H7 (cell line): ENCODE measurements around the gene SPATA33. TPM values are rescaled to one million over a fixed set of nuclear protein-coding genes. Genes with fewer than 3 reads are reported as not detected.
"Not testable (repeated sequence)": the region's sequence is repeated elsewhere in the genome, so short reads cannot be mapped to it uniquely, and the experiment has no call there.

Experiments
- DNase-seq: peaks from one replicate; pipeline ENCODE4 v3.0.0; 2012
- H3K27me3 ChIP-seq: 2 replicates; pipeline ENCODE4 v1.6.0; 2011; ENCODE audit warnings: mild to moderate bottlenecking, low read length; ENCODE audit not compliant: control insufficient read depth, insufficient read depth
- H3K36me3 ChIP-seq: replicated peaks from 2 replicates; pipeline ENCODE4 v1.5.1; 2011; ENCODE audit warnings: low read length; ENCODE audit not compliant: control insufficient read depth, insufficient read depth
- H3K4me3 ChIP-seq: 2 replicates; pipeline ENCODE4 v1.5.1; 2011; ENCODE audit warnings: low read depth, mild to moderate bottlenecking, control low read depth, low read length, moderate library complexity; ENCODE audit not compliant: insufficient read depth
- total RNA-seq: library from RNA; depleted of rRNA; stranded (reverse); fragments of >200 nt; shearing (Covaris generic); gene quantifications from 2 replicates; pipeline ENCODE4 v1.2.3, GENCODE V29; 2014

Gene SPATA33
- total RNA-seq, 1 experiment from 2014 or later, result 7.0 TPM

DNA sequence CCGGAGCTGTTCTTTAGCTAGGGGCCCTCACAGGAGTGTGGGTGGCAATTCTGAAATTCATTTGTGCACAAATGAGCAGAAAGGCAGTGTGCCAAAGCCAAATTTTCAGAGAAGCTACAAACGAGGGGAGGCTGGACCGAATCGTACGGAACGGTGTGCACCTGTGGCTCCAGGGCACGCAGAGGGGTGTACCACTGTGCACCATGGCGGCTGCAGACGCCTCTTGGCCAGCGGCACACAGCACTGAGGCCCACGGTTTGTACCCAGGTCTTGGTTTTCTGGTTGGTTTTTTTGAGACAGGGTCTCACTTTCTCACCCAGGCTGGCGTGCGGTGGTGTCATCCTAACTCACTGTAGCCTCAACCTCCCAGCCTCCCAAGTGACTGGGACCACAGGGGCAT is 15.1 kb upstream of the SPATA33 start:
- Histone ChIP-seq H3K27me3 (no peaks in the 10 kb centered on the region), H3K36me3 (peaks cover 7% of the 10 kb centered on the region), H3K4me3 (no peak overlapping the region)
- no peak for DNase-seq

DNA sequence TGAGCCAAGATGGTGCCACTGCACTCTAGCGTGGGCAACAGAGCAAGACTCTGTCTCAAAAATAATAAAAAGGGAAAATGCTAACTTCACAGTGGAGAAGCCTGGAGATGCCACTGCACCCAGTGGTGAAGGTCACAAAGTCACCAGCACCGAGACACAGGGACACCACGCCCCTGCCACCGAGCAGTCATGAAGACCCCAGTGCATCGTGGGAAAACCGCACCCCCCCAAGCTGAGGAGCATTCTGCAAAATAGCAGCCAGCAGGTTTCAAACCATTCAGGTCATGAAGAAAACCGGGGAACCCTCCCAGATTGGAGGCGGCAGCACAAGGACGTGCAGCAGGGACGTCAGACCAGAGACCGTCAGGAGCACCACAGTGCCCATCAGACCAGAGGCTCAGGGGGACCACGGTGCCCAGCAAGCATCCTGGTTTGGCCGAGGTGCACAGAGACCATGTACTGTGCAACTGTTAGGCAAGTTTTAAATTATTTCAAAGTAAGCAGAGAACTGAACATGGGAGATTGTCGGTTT is 13.8 kb upstream of the SPATA33 start:
- peaks cover 7% of the 10 kb centered on the region for H3K36me3 ChIP-seq
- no peak for DNase-seq
- H3K4me3 ChIP-seq, result no peak overlapping the region
- H3K27me3 ChIP-seq, result no peaks in the 10 kb centered on the region

DNA sequence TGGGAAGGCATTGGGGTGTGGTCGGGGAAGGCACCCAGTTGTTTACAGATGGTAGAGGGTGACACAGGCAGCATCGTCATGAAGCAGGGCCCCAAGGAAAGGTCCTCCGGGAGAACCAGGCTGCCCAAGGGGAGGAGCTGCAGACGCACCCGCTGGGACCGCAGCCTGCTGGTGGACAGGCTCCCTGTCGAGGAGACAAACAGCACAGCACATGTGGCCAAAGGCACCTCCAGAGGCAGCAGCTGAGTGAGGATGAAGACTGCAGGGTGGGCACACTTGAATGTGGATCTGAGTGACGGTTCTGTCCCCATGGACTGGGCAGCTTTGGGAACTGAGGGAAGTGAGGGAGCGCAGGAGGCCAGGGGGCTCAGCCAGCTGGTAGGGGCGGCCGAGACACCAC is 12.5 kb upstream of the SPATA33 start:
- H3K4me3 ChIP-seq, result no peak overlapping the region
- H3K36me3 ChIP-seq, result peaks cover 7% of the 10 kb centered on the region
- DNase-seq, result no peak
- no peaks in the 10 kb centered on the region for H3K27me3 ChIP-seq

DNA sequence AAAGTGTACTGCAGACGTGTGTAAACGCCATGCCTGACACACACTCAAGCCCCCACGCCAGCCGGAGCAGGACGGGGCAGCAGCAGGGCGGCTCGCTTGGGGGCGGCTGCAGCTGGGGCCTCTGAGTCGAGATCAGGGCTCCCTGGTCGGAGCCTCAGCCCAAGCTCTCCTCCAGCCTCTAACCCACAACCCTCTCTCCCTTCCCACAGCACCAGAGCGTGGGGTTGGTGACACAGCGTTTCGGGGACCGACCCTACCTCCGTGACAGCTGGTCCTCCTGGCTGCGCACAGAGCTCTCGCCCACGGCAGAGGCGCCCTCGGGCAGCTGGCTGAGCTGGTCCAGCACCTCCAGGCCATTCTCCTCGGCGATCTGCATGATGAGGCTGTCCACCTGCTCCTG is 11.4 kb upstream of the SPATA33 start:
- H3K4me3 ChIP-seq, result no peak overlapping the region
- H3K36me3 ChIP-seq, result peaks cover 7% of the 10 kb centered on the region
- no peak for DNase-seq
- H3K27me3 ChIP-seq, result no peaks in the 10 kb centered on the region

DNA sequence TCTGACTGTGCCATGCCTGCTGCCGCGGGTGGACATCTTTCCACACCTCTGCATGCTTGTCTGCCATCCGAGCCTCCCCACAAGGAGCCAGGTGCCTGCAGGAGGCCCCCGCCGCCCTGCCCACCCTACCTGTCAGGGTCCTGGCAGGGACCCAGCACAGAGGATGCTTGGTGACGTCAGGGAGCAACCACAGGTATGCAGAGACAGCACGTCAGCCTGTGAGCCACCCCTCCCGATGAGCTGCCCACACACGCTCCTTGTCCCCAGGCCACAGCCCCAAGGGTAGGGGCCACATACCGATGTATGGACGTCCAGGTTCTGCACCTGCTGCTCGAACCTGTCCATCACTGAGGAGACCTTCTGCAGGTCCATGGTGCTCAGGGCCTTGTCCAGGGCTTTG is 10.7 kb upstream of the SPATA33 start:
- Histone ChIP-seq H3K36me3 (peaks cover 7% of the 10 kb centered on the region), H3K27me3 (no peaks in the 10 kb centered on the region), H3K4me3 (no peak overlapping the region)
- no peak for DNase-seq

DNA sequence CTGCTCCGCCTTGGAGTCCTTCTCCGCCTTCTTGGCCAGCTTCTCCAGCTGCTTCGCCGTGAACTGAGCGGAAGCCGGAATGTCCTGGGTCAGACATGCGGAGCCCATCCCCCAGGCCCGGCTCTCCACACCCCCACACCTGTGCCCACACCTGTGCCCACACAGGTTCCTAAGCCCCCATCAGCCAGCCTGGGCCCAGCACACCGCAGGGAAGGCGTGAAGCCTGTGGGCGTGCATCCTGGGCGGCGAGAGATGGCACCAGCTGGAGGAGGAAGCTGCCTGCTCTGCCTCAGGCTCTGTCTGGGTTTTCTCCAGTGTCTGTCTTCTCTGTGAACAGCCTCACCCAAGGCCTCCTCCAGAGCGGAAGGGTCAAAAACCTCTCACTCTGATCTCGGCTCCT is 6.1 kb upstream of the SPATA33 start:
- no peaks in the 10 kb centered on the region for H3K27me3 ChIP-seq
- no peak overlapping the region for H3K4me3 ChIP-seq
- peaks cover 4% of the 10 kb centered on the region for H3K36me3 ChIP-seq
- no peak for DNase-seq

DNA sequence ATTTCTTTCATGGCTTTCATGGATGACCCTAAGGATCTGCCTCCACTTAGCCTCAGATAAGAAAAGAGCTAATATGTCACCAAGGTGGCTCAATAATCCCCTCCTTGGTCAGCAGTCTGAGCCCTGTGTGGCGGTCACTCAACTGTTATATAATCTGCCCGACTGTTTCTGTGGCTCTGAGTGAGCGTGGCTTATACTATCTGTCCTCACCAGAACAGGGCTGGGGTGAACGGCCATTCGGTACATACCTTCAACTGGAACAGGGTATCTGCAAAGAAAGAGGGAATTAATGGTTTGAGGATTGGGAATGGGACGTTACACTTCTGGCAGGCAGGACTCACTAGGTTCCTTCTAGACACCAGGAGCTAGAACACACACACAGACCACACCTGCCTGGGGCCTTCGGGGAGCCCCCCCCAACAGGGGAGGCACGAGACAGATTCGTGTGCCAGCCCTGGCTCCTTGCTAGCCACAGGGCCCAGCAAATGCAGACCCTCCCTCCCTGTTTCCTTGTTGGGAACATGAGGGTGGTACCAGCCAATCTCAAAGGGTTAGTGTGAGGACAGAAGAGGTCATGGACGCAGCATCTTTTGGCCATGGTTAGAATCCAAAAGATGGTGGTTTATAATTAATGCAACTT is 3.9 kb upstream of the SPATA33 start:
- H3K27me3 ChIP-seq, result no peaks in the 10 kb centered on the region
- DNase-seq, result no peak
- no peaks in the 10 kb centered on the region; the same call in 1 of the 2 replicates for H3K36me3 ChIP-seq
- no peak overlapping the region for H3K4me3 ChIP-seq

DNA sequence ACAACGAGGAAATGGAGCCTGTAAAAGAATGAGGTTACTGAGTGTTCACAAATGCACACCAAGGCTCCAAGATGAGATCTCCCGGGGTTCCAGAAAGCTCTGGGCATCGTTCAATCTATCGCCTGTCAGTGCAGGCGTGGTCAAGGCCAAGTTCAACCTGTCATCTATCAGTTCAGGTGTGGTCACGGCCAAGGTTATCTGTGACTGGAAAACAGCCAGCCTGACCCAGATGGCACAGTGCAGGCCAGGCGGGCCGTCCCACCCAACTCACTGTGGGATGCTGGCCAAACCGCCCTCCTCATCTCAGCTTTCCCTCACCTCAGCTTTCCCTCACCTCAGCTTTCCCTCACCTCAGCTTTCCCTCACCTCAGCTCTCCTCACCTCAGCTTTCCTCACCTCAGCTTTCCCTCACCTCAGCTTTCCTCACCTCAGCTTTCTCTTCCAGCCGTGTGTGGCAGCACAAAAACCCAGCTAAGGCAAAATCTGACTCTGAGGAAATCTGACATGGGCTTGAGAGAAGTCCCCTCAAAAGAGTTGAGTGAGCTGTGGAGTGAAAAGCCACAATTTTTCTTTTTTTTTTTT is 2.5 kb upstream of the SPATA33 start:
- no peak for DNase-seq
- Histone ChIP-seq H3K4me3 (no peak overlapping the region), H3K27me3 (no peaks in the 10 kb centered on the region), H3K36me3 (peaks cover 3% of the 10 kb centered on the region; the same call in 1 of the 2 replicates)

DNA sequence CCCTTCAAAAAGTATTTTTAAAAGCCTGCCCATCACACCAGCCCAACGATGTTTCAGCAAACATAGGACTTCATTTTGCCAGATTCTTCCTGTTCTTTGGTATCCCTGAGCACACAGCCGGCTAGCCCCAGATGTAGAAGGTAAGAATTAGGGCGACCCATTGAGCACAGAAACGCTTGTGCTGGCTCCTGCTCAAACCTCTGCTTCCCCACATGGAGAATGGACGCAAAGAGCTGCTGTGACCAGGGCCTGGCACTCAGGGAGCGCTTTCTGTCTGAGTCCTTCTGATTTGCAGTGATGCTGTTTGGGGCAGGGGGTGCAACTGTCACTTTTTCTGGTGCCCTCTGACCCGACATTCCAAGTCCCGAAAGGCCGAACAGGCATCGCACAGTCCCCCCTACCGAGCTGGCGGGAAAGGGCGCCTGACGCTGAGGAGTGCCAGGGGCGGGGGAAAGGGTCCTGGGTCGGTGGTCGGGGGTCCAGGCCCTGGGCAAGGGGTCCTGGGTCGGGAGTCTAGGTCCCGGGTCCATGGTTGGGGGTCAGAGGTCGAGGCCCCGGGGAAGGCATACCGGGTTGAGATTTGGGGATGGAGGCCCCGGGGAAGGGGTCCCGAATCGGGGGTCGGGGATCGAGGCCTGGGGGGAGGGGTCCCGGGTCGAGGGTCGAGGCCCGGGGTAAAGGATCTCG is 1.1 kb upstream of the SPATA33 start:
- H3K36me3 ChIP-seq, result peaks cover 6% of the 10 kb centered on the region
- DNase-seq, result peak; percentile 72
- H3K4me3 ChIP-seq, result peak overlapping the region; percentile 97
- H3K27me3 ChIP-seq, result no peaks in the 10 kb centered on the region

DNA sequence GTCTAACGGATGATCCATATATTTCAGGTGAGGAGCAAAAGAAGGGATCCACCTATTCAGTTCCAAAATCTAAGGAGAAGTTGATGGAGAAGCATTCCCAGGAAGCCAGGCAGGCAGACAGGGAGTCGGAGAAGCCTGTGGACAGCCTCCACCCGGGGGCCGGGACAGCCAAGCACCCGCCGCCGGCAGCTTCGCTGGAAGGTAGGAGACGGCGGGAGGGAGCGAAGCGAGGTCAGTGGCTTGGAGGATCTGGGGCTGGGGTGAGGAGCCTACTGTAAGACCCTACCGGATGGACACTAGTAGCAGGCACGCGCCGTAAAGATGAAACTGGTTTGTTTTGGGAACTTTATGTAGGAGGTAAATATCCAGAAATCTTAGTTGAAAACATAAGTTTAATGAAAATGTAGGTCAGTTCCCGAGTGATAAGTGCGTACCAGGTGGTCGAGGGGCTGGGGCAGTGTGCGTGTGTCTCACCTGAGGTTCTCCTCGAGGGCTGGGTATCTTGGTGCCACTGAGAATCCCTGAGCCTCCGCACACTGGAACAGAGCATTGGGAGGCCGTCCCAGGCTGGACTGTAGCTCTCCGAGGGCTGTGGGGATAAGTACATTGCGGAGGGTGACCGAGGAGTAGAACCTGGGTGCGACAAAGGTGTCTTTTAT is 714 bp downstream of the SPATA33 start:
- peak overlapping the region; percentile 97 for H3K4me3 ChIP-seq
- peak; percentile 84 for DNase-seq
- H3K27me3 ChIP-seq, result no peaks in the 10 kb centered on the region
- peaks cover 6% of the 10 kb centered on the region for H3K36me3 ChIP-seq

DNA sequence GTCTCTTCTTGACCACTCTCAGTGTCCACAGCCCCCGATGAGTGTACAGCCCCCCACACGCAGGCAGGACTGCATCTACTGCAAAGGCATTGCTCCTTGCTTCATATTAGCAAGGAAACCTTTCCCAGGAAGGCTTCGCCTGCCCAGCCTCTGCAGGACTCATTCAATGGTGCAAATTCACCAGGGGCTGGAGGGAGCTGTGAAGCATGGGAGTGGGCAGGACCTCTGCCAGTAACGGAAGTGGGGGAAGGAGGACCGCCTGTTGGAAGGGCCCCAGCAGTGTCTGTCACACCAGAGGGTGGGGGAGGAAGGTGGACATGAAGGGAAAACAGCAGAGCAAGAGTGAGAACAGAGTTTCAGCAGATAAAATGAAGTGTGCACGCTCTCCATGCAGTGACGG is 2.5 kb downstream of the SPATA33 start:
- no peak for DNase-seq
- no peaks in the 10 kb centered on the region for H3K27me3 ChIP-seq
- peaks cover 6% of the 10 kb centered on the region for H3K36me3 ChIP-seq
- no peak overlapping the region for H3K4me3 ChIP-seq

DNA sequence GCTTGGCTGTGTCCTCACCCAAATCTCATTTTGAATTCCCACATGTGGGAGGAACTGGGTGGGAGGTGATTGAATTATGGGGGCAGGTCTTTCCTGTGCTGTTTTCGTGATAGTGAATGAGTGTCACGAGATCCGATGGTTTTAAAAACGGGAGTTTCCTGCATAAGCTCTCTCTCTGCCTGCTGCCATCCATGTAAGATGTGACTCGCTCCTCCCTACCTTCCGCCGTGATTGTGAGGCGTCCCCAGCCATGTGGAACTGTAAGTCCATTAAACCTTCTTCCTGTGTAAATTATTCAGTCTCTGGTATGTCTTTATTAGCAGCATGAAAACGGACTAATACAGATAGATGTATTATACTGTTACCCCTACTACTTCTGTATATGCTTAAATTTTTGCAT is 3.6 kb downstream of the SPATA33 start:
- no peaks in the 10 kb centered on the region for H3K27me3 ChIP-seq
- no peak overlapping the region for H3K4me3 ChIP-seq
- H3K36me3 ChIP-seq, result peaks cover 6% of the 10 kb centered on the region
- no peak for DNase-seq

DNA sequence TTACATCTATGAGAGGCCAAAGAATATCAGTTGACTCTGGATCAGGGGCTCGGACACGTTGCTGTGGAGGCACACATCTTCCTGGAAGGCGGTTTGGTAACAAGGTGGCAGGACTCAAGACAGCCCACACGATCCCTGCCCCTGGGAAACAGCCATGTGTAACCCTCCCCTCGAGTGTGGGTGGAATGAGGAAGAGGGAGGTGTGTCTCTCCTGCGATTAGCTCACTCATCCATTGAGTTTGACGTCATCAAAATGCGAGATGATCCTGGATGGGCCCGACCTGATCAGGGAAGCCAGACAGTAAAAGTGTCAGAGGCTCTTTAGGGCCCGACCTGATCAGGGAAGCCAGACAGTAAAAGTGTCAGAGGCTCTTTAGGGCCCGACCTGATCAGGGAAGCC is 6.6 kb downstream of the SPATA33 start:
- not testable (repeated sequence) for H3K4me3 ChIP-seq, H3K36me3 ChIP-seq, DNase-seq, H3K27me3 ChIP-seq

DNA sequence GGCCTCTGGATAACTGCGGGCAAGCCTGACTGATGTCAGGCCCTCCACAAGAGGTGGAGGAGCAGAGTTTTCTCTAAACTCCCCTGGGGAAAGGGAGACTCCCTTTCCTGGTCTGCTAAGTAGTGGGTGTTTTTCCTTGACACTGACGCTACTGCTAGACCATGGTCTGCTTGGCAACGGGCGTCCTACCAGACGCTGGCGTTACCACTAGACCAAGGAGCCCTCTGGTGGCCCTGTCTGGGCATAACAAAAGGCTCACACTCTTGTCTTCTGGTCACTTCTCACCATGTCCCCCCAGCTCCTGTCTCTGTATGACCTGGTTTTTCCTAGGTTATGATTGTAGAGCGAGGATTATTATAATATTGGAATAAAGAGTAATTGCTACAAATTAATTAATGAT is 9.4 kb downstream of the SPATA33 start:
- H3K27me3 ChIP-seq, H3K4me3 ChIP-seq, H3K36me3 ChIP-seq: not testable (repeated sequence)
- peak; percentile 54 for DNase-seq

DNA sequence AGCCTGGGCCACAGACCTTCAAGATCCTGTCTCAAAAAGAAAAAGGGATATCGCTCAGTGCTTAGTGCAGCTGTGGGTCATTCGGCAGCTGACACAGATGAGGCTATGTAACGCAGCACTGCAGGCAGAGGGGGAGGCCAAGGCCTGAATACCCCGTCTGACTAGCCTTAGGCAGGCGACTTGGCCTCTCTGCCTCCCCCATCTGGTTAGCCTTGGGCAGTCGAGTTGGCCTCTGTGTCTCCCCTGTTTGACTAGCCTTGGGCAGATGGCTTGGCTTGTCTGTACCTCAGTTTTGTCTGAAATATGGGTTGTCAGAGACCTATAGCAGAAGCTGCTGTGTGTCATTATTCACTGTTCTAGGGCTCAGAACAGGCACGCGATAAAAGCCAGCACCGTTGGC is 10.0 kb downstream of the SPATA33 start:
- no peaks in the 10 kb centered on the region for H3K27me3 ChIP-seq
- H3K36me3 ChIP-seq, result no peaks in the 10 kb centered on the region
- no peak for DNase-seq
- no peak overlapping the region for H3K4me3 ChIP-seq
